C4-2B (cell line): ENCODE results near the gene PEMT.
A peak's percentile ranks its signal among the peaks of the same experiment; 100 is the strongest.

ENCODE experiments used
- ZFX ChIP-seq: fragments of 450-650 bp; IDR thresholded peaks from 2 replicates; pipeline ENCODE4 v1.6.1; 2017
- TF ChIP-seq, protein P1 (sequence below): fragments of 450-650 bp; conservative IDR thresholded peaks from 2 replicates; pipeline ENCODE4 v1.5.1; 2017; ENCODE audit warnings: mild to moderate bottlenecking

DNA sequence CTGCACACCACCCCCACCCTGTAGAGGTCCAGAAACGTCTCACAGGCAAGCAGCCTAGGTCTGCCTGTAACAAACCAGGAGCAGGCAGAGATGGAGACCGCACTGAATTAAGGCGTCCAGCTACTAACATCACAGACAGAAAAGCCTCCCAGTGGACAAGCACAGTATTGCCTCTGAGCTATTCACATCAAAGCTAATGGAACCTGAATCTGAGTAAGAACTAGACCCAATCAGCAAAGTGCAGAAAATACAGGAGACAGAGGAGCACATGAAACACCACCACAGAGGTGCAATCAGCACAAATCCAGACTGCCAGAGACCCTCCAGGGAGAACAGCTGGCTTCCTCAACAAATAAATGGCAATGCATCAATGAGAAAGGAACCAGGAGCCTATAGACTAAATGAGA is 22.2 kb upstream of the PEMT start:
- TF ChIP-seq, protein P1, sequence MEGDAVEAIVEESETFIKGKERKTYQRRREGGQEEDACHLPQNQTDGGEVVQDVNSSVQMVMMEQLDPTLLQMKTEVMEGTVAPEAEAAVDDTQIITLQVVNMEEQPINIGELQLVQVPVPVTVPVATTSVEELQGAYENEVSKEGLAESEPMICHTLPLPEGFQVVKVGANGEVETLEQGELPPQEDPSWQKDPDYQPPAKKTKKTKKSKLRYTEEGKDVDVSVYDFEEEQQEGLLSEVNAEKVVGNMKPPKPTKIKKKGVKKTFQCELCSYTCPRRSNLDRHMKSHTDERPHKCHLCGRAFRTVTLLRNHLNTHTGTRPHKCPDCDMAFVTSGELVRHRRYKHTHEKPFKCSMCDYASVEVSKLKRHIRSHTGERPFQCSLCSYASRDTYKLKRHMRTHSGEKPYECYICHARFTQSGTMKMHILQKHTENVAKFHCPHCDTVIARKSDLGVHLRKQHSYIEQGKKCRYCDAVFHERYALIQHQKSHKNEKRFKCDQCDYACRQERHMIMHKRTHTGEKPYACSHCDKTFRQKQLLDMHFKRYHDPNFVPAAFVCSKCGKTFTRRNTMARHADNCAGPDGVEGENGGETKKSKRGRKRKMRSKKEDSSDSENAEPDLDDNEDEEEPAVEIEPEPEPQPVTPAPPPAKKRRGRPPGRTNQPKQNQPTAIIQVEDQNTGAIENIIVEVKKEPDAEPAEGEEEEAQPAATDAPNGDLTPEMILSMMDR: peak; percentile 83
- no peak for TF ChIP-seq ZFX
